T-helper 1 cell treated with Interleukin-12 subunit alpha and Interleukin-12 subunit beta and Interleukin-4 antibody, amounts not matched to agents 30 μg/mL and 1 μg/mL, for 36 hours (primary cell): Measurements from ENCODE around the gene PLCH2.

Source experiments
- H3K27ac Mint-ChIP-seq: one replicate; pipeline ENCODE4 v1.8.0; 2021; ENCODE audit warnings: mild to moderate bottlenecking, mixed read lengths
- H3K27me3 Mint-ChIP-seq: one replicate; pipeline ENCODE4 v1.8.0; 2021; ENCODE audit warnings: low read depth, mixed read lengths
- H3K36me3 Mint-ChIP-seq: one replicate; pipeline ENCODE4 v1.8.0; 2021; ENCODE audit warnings: low read depth, mixed read lengths
- H3K4me1 Mint-ChIP-seq: one replicate; pipeline ENCODE4 v1.8.0; 2021; ENCODE audit warnings: low read depth, mixed read lengths
- H3K4me3 Mint-ChIP-seq: one replicate; pipeline ENCODE4 v1.8.0; 2021; ENCODE audit warnings: mild to moderate bottlenecking, moderate library complexity, mixed read lengths
- H3K9me3 Mint-ChIP-seq: one replicate; pipeline ENCODE4 v1.8.0; 2021; ENCODE audit warnings: mixed read lengths

PLCH2 gene

GRCh38 chr1:2476061-2476999 is at the start of gene PLCH2:
Gene PLCH2 (plus strand): TSS chr1:2476289. CDS start chr1:2476589, 300 bp downstream.
- H3K27ac Mint-ChIP-seq: no peak within 1 kb of the TSS
- H3K9me3 Mint-ChIP-seq: no peaks in the 10 kb centered on the region
- no peaks in the 10 kb centered on the region for H3K4me1 Mint-ChIP-seq
- no peaks in the 10 kb centered on the region for H3K27me3 Mint-ChIP-seq
- H3K4me3 Mint-ChIP-seq: no peak within 1 kb of the TSS
- no peaks in the 10 kb centered on the region for H3K36me3 Mint-ChIP-seq

DNA sequence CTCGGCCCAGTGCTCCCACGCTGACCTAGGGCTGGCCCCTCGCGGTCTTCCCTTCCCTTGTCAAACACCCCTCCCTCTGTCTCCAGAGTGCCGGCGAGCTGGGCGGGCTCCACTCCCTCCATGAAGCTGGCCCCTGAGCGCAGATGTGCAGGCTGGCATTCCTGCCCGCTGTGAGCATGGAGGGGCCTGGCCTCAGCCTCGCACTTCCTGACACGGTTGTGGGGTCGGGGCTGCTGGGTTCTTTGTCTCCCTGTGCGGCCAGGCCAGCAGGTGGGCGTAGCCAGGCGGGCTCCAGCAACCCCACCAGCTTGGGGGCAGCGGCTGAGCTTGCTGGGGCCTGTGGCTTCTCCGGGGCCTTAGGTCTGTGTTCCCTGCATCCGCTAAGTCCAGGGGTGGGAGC is 49.5 kb upstream of the PLCH2 start:
- no peaks in the 10 kb centered on the region for H3K4me1 Mint-ChIP-seq
- no peak overlapping the region for H3K27ac Mint-ChIP-seq
- peaks cover 10% of the 10 kb centered on the region for H3K9me3 Mint-ChIP-seq
- no peaks in the 10 kb centered on the region for H3K27me3 Mint-ChIP-seq
- H3K4me3 Mint-ChIP-seq: no peak overlapping the region
- peaks cover 2% of the 10 kb centered on the region for H3K36me3 Mint-ChIP-seq

DNA sequence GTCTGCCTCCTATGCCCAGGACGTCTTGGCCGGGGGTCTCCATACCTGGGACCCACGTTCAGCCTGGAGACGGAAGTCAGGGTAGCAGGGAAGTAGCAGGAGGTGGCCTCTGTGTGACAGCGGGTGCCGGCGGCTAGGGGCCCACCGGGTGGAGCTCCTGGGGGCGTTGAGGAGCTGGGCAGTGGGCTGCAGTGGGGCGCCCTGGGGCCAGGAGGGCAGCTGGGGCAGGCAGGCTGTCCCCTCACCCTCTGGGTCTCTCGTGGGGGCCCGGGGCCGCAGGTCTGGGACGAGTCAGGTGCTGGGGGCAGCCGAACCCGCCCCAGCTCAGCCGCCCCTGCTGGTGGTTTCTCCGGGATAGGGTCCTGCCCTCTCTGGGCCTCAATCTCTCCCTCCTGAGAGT is 49.0 kb upstream of the PLCH2 start:
- H3K27ac Mint-ChIP-seq: no peak overlapping the region
- H3K27me3 Mint-ChIP-seq: no peaks in the 10 kb centered on the region
- no peak overlapping the region for H3K4me3 Mint-ChIP-seq
- H3K4me1 Mint-ChIP-seq: no peaks in the 10 kb centered on the region
- peaks cover 10% of the 10 kb centered on the region for H3K9me3 Mint-ChIP-seq
- peaks cover 2% of the 10 kb centered on the region for H3K36me3 Mint-ChIP-seq

- peaks cover 7% of the 10 kb centered on the region for H3K9me3 Mint-ChIP-seq
- H3K36me3 Mint-ChIP-seq: peaks cover 2% of the 10 kb centered on the region
- no peak overlapping the region for H3K4me3 Mint-ChIP-seq
- no peaks in the 10 kb centered on the region for H3K4me1 Mint-ChIP-seq
- H3K27ac Mint-ChIP-seq: no peak overlapping the region
- no peaks in the 10 kb centered on the region for H3K27me3 Mint-ChIP-seq
These were observed 48.1 kb upstream of the PLCH2 start for GRCh38 chr1:2427976-2428375.

GRCh38 chr1:2428490-2428889 is 47.6 kb upstream of the PLCH2 start:
- no peak overlapping the region for H3K27ac Mint-ChIP-seq
- H3K4me1 Mint-ChIP-seq: no peaks in the 10 kb centered on the region
- H3K27me3 Mint-ChIP-seq: no peaks in the 10 kb centered on the region
- H3K9me3 Mint-ChIP-seq: peaks cover 5% of the 10 kb centered on the region
- peaks cover 2% of the 10 kb centered on the region for H3K36me3 Mint-ChIP-seq
- no peak overlapping the region for H3K4me3 Mint-ChIP-seq

DNA sequence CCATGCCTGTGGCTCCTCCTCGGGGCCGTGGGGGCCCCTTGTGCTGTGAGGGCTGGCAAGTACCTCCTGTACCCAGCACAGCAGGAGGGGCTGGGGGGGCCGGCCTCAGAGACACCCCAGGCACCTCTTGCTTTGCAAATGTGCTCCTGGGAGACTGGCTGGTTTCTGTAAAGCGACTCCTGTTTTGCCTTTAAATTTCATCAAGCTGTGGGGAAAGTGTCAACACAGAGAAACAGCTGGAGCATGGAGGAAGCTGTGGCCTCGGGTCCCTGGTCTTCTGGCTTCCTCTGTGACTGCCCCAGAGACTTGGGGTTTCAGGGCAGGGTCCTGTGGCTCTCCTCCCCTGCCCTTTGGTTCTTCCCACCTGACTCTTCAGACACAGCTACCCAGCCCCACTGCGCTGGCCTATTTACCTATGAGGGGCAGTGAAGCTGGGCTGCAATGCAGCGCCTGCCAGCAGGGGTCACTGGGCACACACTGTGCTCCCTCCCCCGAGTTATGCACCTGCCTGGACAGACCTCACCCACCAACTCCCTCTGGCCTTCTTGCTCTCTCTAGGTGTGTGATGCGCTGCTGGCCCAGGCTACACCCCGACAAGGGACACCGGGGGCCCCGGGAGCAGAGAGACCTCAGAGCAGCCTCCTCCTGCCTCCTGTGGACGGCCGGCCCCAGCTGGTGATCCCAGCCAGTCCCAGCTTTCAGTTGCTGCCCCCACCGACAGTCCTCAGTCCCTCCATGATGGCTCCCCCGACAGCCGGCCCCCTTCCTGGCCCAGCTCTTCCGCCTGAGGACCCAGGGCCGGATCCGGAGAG is 46.1 kb upstream of the PLCH2 start:
- Mint-ChIP-seq H3K4me1 (no peaks in the 10 kb centered on the region), H3K27me3 (no peaks in the 10 kb centered on the region), H3K27ac (no peak overlapping the region), H3K9me3 (peaks cover 5% of the 10 kb centered on the region), H3K36me3 (peaks cover 2% of the 10 kb centered on the region), H3K4me3 (no peak overlapping the region)

DNA sequence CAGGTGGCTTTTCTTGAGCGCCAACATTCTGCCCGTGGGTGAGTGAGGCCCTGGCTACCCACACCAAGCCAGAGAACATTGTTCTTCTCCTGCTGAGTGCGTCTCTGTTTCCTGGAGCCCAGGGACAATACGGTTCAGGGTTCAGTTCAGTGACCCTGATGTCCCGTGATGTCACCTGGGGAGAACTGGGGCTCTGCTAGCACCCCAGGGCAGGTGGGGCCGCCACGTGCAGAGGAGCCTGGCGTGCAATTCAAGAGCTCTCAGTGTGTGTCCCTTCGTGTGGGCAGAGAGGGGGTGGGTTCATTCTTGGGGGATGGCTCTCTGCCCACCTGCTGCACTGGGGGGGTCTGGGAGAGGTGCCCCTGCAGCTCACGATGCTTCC is 45.5 kb upstream of the PLCH2 start:
- H3K9me3 Mint-ChIP-seq: peaks cover 5% of the 10 kb centered on the region
- H3K4me1 Mint-ChIP-seq: no peaks in the 10 kb centered on the region
- H3K27ac Mint-ChIP-seq: no peak overlapping the region
- H3K36me3 Mint-ChIP-seq: peaks cover 2% of the 10 kb centered on the region
- no peaks in the 10 kb centered on the region for H3K27me3 Mint-ChIP-seq
- H3K4me3 Mint-ChIP-seq: no peak overlapping the region

GRCh38 chr1:2431103-2431502 is 45.0 kb upstream of the PLCH2 start:
- peaks cover 2% of the 10 kb centered on the region for H3K36me3 Mint-ChIP-seq
- H3K4me3 Mint-ChIP-seq: no peak overlapping the region
- no peaks in the 10 kb centered on the region for H3K4me1 Mint-ChIP-seq
- H3K9me3 Mint-ChIP-seq: peaks cover 5% of the 10 kb centered on the region
- H3K27me3 Mint-ChIP-seq: no peaks in the 10 kb centered on the region
- H3K27ac Mint-ChIP-seq: no peak overlapping the region

DNA sequence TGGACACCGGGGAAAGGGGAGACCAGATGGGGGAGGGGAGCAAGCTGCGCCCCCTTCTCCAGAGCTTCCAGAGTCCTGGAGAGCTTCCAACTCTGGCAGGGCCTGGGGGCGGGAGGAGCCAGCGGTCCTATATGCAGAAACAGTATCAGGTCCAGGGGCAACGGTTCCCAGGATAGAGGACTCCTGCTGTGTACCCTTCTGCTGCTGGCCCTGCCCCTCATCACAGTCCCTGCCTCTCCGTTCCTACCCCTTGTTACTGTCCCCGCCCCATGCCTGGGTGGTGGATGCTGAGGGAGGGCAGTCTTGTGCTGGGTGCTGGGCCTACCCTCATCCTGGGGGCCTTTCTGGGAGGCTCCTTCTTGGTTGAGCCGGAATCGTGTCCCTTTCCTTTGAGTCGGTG is 44.6 kb upstream of the PLCH2 start:
- Mint-ChIP-seq H3K4me1 (no peaks in the 10 kb centered on the region), H3K4me3 (no peak overlapping the region), H3K27ac (no peak overlapping the region), H3K9me3 (peaks cover 5% of the 10 kb centered on the region), H3K27me3 (no peaks in the 10 kb centered on the region), H3K36me3 (peaks cover 2% of the 10 kb centered on the region)

- Mint-ChIP-seq H3K4me1 (no peaks in the 10 kb centered on the region), H3K4me3 (no peak overlapping the region), H3K36me3 (peaks cover 2% of the 10 kb centered on the region), H3K27me3 (no peaks in the 10 kb centered on the region), H3K9me3 (peaks cover 5% of the 10 kb centered on the region), H3K27ac (no peak overlapping the region)
These were observed 43.6 kb upstream of the PLCH2 start for GRCh38 chr1:2432441-2432844.

DNA sequence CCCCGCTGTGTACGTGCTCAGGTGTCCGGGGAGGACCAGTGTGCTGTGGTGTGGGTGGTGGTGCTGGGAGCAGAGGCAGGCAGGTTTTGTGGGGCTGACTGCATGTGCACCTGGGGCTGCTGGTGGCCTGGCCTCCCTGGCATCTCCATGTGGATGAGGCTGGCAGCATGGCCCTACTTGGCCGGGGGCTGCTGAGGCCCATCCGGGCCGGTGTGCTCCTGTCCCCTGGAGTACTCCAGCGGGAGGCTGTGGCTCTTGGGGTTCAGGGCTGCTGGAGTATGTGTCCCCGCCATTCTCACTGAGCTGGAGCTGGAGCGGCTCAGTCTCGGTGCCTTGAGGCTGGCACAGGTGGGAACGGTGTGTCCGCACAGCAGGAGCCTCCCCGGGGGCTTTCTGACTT is 42.9 kb upstream of the PLCH2 start:
- no peak overlapping the region for H3K27ac Mint-ChIP-seq
- H3K9me3 Mint-ChIP-seq: peaks cover 5% of the 10 kb centered on the region

GRCh38 chr1:2433936-2434655 is 42.0 kb upstream of the PLCH2 start:
- Mint-ChIP-seq H3K4me3 (no peak overlapping the region), H3K27ac (no peak overlapping the region), H3K4me1 (no peaks in the 10 kb centered on the region), H3K27me3 (no peaks in the 10 kb centered on the region), H3K36me3 (peaks cover 2% of the 10 kb centered on the region), H3K9me3 (peaks cover 5% of the 10 kb centered on the region)

More for the DNA sequence above, 42.9 kb upstream of the PLCH2 start:
- H3K4me1 Mint-ChIP-seq: no peaks in the 10 kb centered on the region
- H3K36me3 Mint-ChIP-seq: peaks cover 2% of the 10 kb centered on the region
- no peak overlapping the region for H3K4me3 Mint-ChIP-seq
- H3K27me3 Mint-ChIP-seq: no peaks in the 10 kb centered on the region

- Mint-ChIP-seq H3K9me3 (no peaks in the 10 kb centered on the region), H3K27me3 (no peaks in the 10 kb centered on the region), H3K27ac (no peak overlapping the region), H3K4me3 (no peak overlapping the region), H3K4me1 (no peaks in the 10 kb centered on the region), H3K36me3 (no peaks in the 10 kb centered on the region)
These were observed 41.0 kb upstream of the PLCH2 start for GRCh38 chr1:2435091-2435490.

- Mint-ChIP-seq H3K9me3 (no peaks in the 10 kb centered on the region), H3K27ac (no peak overlapping the region), H3K4me1 (no peaks in the 10 kb centered on the region), H3K27me3 (no peaks in the 10 kb centered on the region), H3K36me3 (no peaks in the 10 kb centered on the region), H3K4me3 (no peak overlapping the region)
These were observed 40.2 kb upstream of the PLCH2 start for GRCh38 chr1:2435746-2436355.
